GM23248 (cell line): Measurements from ENCODE around the gene CAAP1. TPM values are rescaled to one million over a fixed set of nuclear protein-coding genes. Genes with fewer than 3 reads are reported as not detected.

Source experiments
- DNase-seq: peaks from one replicate; pipeline ENCODE4 v3.0.0-alpha.2; 2015
- H2AFZ ChIP-seq: fragments of 200-600 bp; sonication (generic); 2 replicates; pipeline ENCODE4 v1.6.1; 2016; ENCODE audit warnings: antibody characterized with exemption
- H3F3A ChIP-seq: fragments of 200-600 bp; sonication (generic); 2 replicates; pipeline ENCODE4 v1.6.1; 2016; ENCODE audit warnings: mild to moderate bottlenecking, antibody characterized with exemption, mixed run types; ENCODE audit not compliant: insufficient read depth
- H3K27ac ChIP-seq: fragments of 200-600 bp; sonication (generic); 2 replicates; pipeline ENCODE4 v1.5.1; 2016; ENCODE audit warnings: mild to moderate bottlenecking
- H3K27me3 ChIP-seq: fragments of 200-600 bp; sonication (generic); replicated peaks from 2 replicates; pipeline ENCODE4 v1.6.1; 2016; ENCODE audit warnings: mild to moderate bottlenecking; ENCODE audit not compliant: insufficient read depth
- H3K36me3 ChIP-seq: fragments of 200-600 bp; sonication (generic); 2 replicates; pipeline ENCODE4 v1.6.1; 2016; ENCODE audit warnings: low read depth, mild to moderate bottlenecking
- H3K4me1 ChIP-seq: fragments of 200-600 bp; sonication (generic); 2 replicates; pipeline ENCODE4 v1.6.1; 2016; ENCODE audit warnings: mild to moderate bottlenecking; ENCODE audit not compliant: insufficient read depth
- H3K4me2 ChIP-seq: fragments of 200-600 bp; sonication (generic); one replicate; pipeline ENCODE4 v1.6.1; 2016; ENCODE audit warnings: mild to moderate bottlenecking; ENCODE audit not compliant: unreplicated experiment
- H3K4me3 ChIP-seq: fragments of 200-600 bp; sonication (generic); 2 replicates; pipeline ENCODE4 v1.5.1; 2016; ENCODE audit warnings: mild to moderate bottlenecking
- H3K79me2 ChIP-seq: fragments of 200-600 bp; sonication (generic); 2 replicates; pipeline ENCODE4 v1.6.1; 2016; ENCODE audit warnings: mild to moderate bottlenecking; ENCODE audit not compliant: insufficient read depth
- H3K9ac ChIP-seq: fragments of 200-600 bp; sonication (generic); 2 replicates; pipeline ENCODE4 v1.6.1; 2016; ENCODE audit warnings: mild to moderate bottlenecking
- H3K9me2 ChIP-seq: fragments of 200-600 bp; sonication (generic); 2 replicates; pipeline ENCODE4 v1.6.1; 2016; ENCODE audit warnings: mixed run types, mild to moderate bottlenecking, moderate library complexity; ENCODE audit not compliant: insufficient read depth
- H3K9me3 ChIP-seq: fragments of 200-600 bp; sonication (generic); one replicate; pipeline ENCODE4 v1.6.1; 2017; ENCODE audit warnings: low read depth
- H4K20me1 ChIP-seq: fragments of 200-600 bp; sonication (generic); 2 replicates; pipeline ENCODE4 v1.6.0; 2016; ENCODE audit not compliant: insufficient read depth
- EZH2 ChIP-seq: fragments of 200-600 bp; sonication (generic); IDR thresholded peaks from 2 replicates; pipeline ENCODE4 v1.6.1; 2018; ENCODE audit warnings: antibody characterized with exemption, mild to moderate bottlenecking; ENCODE audit not compliant: insufficient read depth, poor library complexity, severe bottlenecking
- EZH2phosphoT487 ChIP-seq: fragments of 200-600 bp; sonication (generic); IDR thresholded peaks from 2 replicates; pipeline ENCODE4 v1.6.1; 2018; ENCODE audit warnings: antibody characterized with exemption, moderate library complexity, mild to moderate bottlenecking, low read depth; ENCODE audit not compliant: insufficient read depth
- WGBS, 2 experiments: methylation state at CpG; one replicate each; pipeline ENCODE4 v1.1.6; 2015 to 2017; ENCODE audit warnings: low lambda C conversion rate in 2 of 2, low coverage in 1 of 2; ENCODE audit errors: missing lambda C conversion rate in 2 of 2; 5-methylcytosine and 5-hydroxymethylcytosine counted together
- in situ Hi-C: fragments of 300-500 bp; cut with MboI; formaldehyde crosslinking; loops from 2 replicates; pipeline ENCODE4 v1.15.0; 2020
- polyA plus RNA-seq: library from polyadenylated mRNA; unstranded; fragments of >200 nt; fragmentation: Nextera tagmentation; extraction: Ambion mirVana; gene quantifications from 2 replicates; pipeline ENCODE4 v1.2.1, GENCODE V29; 2016
- total RNA-seq: library from RNA; depleted of rRNA; stranded (reverse); fragments of >200 nt; shearing (Covaris generic); gene quantifications from 2 replicates; pipeline ENCODE4 v1.2.3, GENCODE V29; 2014

The CAAP1 gene
- total and polyA plus RNA-seq, 2 experiments from 2014 or later = 17.2 TPM

DNA sequence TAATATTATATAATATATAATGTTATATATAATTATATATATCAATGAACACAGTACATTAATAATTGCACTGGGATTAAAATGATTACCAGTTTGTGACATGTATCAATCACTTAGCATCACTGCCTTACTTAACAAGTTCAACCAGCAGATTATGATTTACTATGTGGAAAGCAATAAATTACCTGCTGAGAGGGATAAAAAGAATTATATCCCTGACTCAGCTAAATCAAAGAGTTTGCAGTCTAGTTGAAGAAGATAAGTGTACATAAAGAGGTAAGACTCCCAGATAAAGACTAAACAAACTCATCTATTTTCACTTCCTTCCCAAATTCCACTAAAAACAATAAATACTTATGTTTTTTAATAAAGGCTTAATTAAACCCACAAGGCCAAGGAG is 43.2 kb upstream of the CAAP1 start:
- in situ Hi-C loops = no loop called here
- no peak overlapping the region for H3K4me2 ChIP-seq
- no peak overlapping the region for H3K27ac ChIP-seq
- no peaks in the 10 kb centered on the region for H3K27me3 ChIP-seq
- H3F3A ChIP-seq = no peaks in the 10 kb centered on the region
- no peak for DNase-seq
- H3K36me3 ChIP-seq = no peaks in the 10 kb centered on the region; the same call in 1 of the 2 replicates
- no peak overlapping the region for H3K9ac ChIP-seq
- H2AFZ ChIP-seq = no peak overlapping the region
- H3K4me3 ChIP-seq = no peak overlapping the region
- H4K20me1 ChIP-seq = no peaks in the 10 kb centered on the region
- TF ChIP-seq EZH2 = no peak
- TF ChIP-seq EZH2phosphoT487 = no peak
- H3K9me3 ChIP-seq = no peaks in the 10 kb centered on the region
- H3K79me2 ChIP-seq = peaks cover 100% of the 10 kb centered on the region
- no peaks in the 10 kb centered on the region for H3K9me2 ChIP-seq
- 0 out of 2 replicates have a peak, but pooled peaks cover 5% of the 10 kb centered on the region for H3K4me1 ChIP-seq

DNA sequence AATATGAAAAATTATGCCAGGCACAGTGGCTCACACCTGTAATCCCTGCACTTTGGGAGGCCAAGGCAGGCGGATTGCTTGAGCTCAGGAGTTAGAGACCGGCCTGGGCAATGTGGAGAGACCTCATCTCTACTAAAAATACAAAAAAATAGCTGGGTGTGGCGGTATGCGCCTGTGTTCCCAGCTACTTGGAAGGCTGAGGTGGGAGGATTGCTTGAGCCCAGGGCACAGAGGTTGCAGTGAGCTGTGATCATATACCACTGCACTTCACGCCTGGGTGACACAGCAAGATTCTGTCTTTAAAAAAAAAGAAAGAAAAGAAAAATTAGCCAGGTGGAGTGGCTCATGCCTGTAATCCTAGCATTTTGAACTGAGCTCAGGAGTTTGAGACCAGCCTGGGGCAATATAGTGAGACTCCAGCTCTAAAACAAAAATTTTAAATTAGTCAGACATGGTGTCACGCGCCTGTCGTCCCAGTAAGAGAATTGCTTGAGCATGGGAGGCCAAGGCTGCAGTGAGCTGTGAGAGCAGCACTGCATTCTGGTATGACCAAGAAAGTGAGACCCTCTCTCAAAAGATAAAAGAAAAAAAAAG is 36.4 kb upstream of the CAAP1 start:
- no peaks in the 10 kb centered on the region for H3K9me2 ChIP-seq
- H4K20me1 ChIP-seq = no peaks in the 10 kb centered on the region
- no peaks in the 10 kb centered on the region for H3K27me3 ChIP-seq
- no peak for TF ChIP-seq EZH2
- TF ChIP-seq EZH2phosphoT487 = no peak
- H3F3A ChIP-seq = no peaks in the 10 kb centered on the region
- H3K9ac ChIP-seq = no peak overlapping the region
- no peak overlapping the region for H3K4me2 ChIP-seq
- no peak for DNase-seq
- H2AFZ ChIP-seq = no peak overlapping the region
- no peak overlapping the region for H3K4me3 ChIP-seq
- H3K4me1 ChIP-seq = no peaks in the 10 kb centered on the region
- in situ Hi-C loops = no loop called here
- no peak overlapping the region for H3K27ac ChIP-seq
- peaks cover 56% of the 10 kb centered on the region for H3K79me2 ChIP-seq
- H3K36me3 ChIP-seq = peaks cover 32% of the 10 kb centered on the region
- H3K9me3 ChIP-seq = no peaks in the 10 kb centered on the region
- WGBS, 2 experiments = 97 to 98% methylated on average over 8 of the region's 8 CpGs

DNA sequence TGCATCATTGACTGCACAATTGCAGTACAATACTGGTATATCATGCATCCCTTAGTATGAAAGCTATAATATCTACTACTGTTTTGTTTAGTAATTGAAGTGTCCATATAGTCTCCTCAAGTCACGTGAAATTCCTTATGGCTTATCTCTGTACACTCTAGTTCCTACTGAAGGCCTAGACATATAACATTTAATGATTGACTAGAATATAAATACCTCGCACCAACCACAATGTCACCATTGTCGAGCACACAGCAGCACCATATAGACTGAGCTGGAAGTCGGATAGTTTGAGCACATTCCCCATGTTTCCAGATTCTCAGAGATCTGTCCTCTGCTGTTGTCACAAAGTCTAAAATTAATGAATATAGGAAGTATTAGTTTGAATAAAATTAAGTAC is 33.0 kb upstream of the CAAP1 start:
- no peaks in the 10 kb centered on the region; the same call in 1 of the 2 replicates for H3F3A ChIP-seq
- in situ Hi-C loops = no loop called here
- H3K9me2 ChIP-seq = no peaks in the 10 kb centered on the region
- WGBS, 2 experiments = 97 to 100% methylated on average over 4 of the region's 4 CpGs
- no peak overlapping the region for H3K4me2 ChIP-seq
- no peak for TF ChIP-seq EZH2
- no peak for TF ChIP-seq EZH2phosphoT487
- no peak overlapping the region for H3K9ac ChIP-seq
- DNase-seq = no peak
- H2AFZ ChIP-seq = no peak overlapping the region
- H3K36me3 ChIP-seq = peaks cover 55% of the 10 kb centered on the region
- no peaks in the 10 kb centered on the region for H3K4me1 ChIP-seq
- H3K79me2 ChIP-seq = peaks cover 22% of the 10 kb centered on the region
- H3K27me3 ChIP-seq = no peaks in the 10 kb centered on the region
- no peak overlapping the region for H3K4me3 ChIP-seq
- H3K27ac ChIP-seq = no peak overlapping the region
- H3K9me3 ChIP-seq = no peaks in the 10 kb centered on the region
- no peaks in the 10 kb centered on the region for H4K20me1 ChIP-seq

DNA sequence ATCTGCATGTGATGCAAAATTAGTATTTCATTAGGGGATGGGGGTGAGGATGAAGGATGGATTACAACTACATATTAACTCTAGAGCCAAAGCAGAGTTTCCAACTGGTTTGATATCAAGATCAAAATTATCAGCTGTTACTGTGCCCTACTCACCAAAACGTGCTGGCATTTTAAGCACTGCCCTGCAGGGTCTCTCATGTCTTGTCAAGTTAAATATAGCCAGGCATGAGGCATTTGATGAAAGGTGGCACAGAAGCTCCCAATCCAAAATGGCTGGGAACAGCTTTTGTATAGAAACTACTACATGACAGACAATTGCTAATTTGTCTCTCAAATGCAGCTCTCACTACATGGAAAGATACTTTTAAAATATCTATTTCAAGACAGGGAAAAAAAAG is 27.1 kb upstream of the CAAP1 start:
- Histone ChIP-seq H3K9ac (no peak overlapping the region), H3F3A (peaks cover 4% of the 10 kb centered on the region; the same call in 1 of the 2 replicates), H3K4me3 (no peak overlapping the region), H4K20me1 (no peaks in the 10 kb centered on the region), H3K9me2 (no peaks in the 10 kb centered on the region), H2AFZ (no peak overlapping the region), H3K27ac (no peak overlapping the region), H3K36me3 (peaks cover 74% of the 10 kb centered on the region), H3K79me2 (no peaks in the 10 kb centered on the region), H3K27me3 (no peaks in the 10 kb centered on the region), H3K4me2 (no peak overlapping the region), H3K9me3 (no peaks in the 10 kb centered on the region), H3K4me1 (no peaks in the 10 kb centered on the region)
- in situ Hi-C loops = no loop called here
- 90 to 96% methylated on average over 1 of the region's 1 CpG for WGBS, 2 experiments
- DNase-seq = no peak
- TF ChIP-seq EZH2 (no peak), EZH2phosphoT487 (no peak)

DNA sequence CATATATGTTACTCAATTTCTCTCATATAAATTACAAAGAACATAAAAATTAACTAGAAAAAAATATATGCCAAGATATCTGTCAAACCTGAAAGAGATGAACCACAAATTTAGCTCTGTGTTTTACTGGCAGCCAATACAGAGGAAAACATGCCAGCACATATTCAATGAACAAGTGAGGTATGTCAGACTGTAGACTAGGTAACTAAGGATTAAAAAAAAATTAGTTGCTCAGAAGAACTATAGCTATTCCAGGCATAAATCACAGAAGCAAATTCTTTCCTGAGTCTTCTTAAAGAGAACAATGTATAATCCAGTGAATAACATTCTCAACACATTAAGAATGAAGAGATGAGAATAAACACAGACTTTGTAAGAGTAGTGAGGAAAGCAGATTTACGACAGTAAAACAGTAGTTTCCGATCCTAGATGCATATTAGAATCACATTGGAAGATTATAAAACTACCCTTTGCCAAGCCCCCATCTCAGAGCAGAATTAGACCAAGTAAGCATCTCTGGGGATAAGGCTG is 20.6 kb upstream of the CAAP1 start:
- no peaks in the 10 kb centered on the region for H3K9me3 ChIP-seq
- H3K36me3 ChIP-seq = peaks cover 49% of the 10 kb centered on the region
- in situ Hi-C loops = no loop called here
- H3K27me3 ChIP-seq = no peaks in the 10 kb centered on the region
- no peak overlapping the region for H3K27ac ChIP-seq
- 69 to 76% methylated on average over 2 of the region's 2 CpGs for WGBS, 2 experiments
- no peaks in the 10 kb centered on the region for H3K79me2 ChIP-seq
- no peaks in the 10 kb centered on the region for H3F3A ChIP-seq
- H3K4me1 ChIP-seq = no peaks in the 10 kb centered on the region
- TF ChIP-seq EZH2phosphoT487 = no peak
- no peak for TF ChIP-seq EZH2
- H2AFZ ChIP-seq = no peak overlapping the region
- DNase-seq = no peak
- H3K4me3 ChIP-seq = no peak overlapping the region
- no peak overlapping the region for H3K4me2 ChIP-seq
- H3K9ac ChIP-seq = no peak overlapping the region
- no peaks in the 10 kb centered on the region for H3K9me2 ChIP-seq
- H4K20me1 ChIP-seq = no peaks in the 10 kb centered on the region
